22Rv1 (cell line): Measurements from ENCODE around the gene HEG1.

ENCODE experiments used
- ZFX ChIP-seq: fragments of 450-650 bp; IDR thresholded peaks from 2 replicates; pipeline ENCODE4 v1.6.1; 2017; ENCODE audit warnings: antibody characterized with exemption, borderline replicate concordance
- TF ChIP-seq, protein P1 (sequence below): fragments of 450-650 bp; IDR thresholded peaks from 2 replicates; pipeline ENCODE4 v1.5.1; 2017; ENCODE audit warnings: mild to moderate bottlenecking

DNA sequence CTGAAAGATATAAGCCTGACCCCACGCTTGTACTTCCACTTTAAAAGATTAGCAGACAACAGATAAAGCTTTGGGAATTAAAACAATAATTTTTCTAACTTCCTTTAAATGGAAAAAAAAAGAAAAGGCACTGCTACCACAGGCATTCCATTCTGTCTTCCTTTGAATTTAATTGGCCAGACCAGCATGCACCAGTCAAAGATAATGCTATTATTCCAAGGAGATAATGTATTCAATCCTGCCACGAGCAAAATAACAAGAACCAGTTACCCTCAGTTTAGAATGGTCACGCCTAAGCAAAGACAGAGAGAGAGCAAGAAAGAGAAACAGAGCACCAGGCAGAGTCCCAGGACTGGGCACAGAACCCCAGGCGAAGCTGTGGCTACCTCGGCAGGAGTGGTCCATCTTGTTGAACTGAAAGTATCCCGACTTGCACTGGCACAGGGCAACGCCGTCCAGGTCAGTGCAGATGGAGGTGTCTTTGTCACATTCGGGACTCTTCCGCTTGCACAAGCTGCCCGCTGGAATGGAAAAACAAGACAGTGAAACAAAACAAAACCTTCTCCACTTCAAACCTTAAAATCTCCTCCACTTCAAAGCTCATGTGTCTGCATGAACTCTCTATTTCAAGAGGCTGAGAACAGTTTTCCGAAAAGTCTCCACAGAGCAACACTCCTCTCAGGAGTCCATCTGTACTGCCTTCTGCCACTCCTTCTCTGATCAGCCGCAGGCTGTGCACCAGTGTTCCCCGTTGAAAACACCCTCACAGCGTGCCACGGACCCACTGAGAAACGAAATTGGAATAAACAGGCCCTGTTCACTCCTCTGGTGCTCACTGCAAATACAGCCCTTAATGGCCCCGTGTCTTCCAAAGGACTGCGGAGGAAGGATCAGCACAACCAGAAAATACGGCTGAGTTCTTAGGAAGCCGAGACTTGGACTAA is 58.2 kb downstream of the HEG1 start:
- TF ChIP-seq, protein P1, sequence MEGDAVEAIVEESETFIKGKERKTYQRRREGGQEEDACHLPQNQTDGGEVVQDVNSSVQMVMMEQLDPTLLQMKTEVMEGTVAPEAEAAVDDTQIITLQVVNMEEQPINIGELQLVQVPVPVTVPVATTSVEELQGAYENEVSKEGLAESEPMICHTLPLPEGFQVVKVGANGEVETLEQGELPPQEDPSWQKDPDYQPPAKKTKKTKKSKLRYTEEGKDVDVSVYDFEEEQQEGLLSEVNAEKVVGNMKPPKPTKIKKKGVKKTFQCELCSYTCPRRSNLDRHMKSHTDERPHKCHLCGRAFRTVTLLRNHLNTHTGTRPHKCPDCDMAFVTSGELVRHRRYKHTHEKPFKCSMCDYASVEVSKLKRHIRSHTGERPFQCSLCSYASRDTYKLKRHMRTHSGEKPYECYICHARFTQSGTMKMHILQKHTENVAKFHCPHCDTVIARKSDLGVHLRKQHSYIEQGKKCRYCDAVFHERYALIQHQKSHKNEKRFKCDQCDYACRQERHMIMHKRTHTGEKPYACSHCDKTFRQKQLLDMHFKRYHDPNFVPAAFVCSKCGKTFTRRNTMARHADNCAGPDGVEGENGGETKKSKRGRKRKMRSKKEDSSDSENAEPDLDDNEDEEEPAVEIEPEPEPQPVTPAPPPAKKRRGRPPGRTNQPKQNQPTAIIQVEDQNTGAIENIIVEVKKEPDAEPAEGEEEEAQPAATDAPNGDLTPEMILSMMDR: no peak
- TF ChIP-seq ZFX: no peak
